ENCODE results near the gene OR2J1. TPM values are rescaled to one million over a fixed set of nuclear protein-coding genes. Genes with fewer than 3 reads are reported as not detected.

OR2J1 gene
- total RNA-seq, 1 donor from 2014 or later = not detected

GRCh38 chr6:29129326-29130012 lies 30.2 kb downstream of the OR2J1 start:
- Histone ChIP-seq H3K36me3 (ENCODE audit: control insufficient read depth, insufficient read depth, low read length) (no peaks in the 10 kb centered on the region), H3K4me3 (ENCODE audit: low read depth, low read length) (no peak overlapping the region), H3K27me3 (ENCODE audit: control insufficient read depth, insufficient read depth, low read length) (no peaks in the 10 kb centered on the region)
- no peak for DNase-seq (ENCODE audit: low read depth)
- TF ChIP-seq CTCF (IDR thresholded peaks at IDR 0.05; ENCODE audit: insufficient read depth, low read length, severe bottlenecking) = no peak
- no peak for FAIRE-seq

GRCh38 chr6:29130644-29131043 lies 31.4 kb downstream of the OR2J1 start:
- no peak for TF ChIP-seq CTCF (IDR thresholded peaks at IDR 0.05; ENCODE audit: insufficient read depth, low read length, severe bottlenecking)
- H3K27me3 ChIP-seq (ENCODE audit: control insufficient read depth, insufficient read depth, low read length) = no peaks in the 10 kb centered on the region
- no peak overlapping the region for H3K4me3 ChIP-seq (ENCODE audit: low read depth, low read length)
- FAIRE-seq (no peak), DNase-seq (ENCODE audit: low read depth) (no peak)
- no peaks in the 10 kb centered on the region for H3K36me3 ChIP-seq (ENCODE audit: control insufficient read depth, insufficient read depth, low read length)

- no peaks in the 10 kb centered on the region for H3K27me3 ChIP-seq (ENCODE audit: control insufficient read depth, insufficient read depth, low read length)
- H3K4me3 ChIP-seq (ENCODE audit: low read depth, low read length) = no peak overlapping the region
- H3K36me3 ChIP-seq (ENCODE audit: control insufficient read depth, insufficient read depth, low read length) = no peaks in the 10 kb centered on the region
- DNase-seq (ENCODE audit: low read depth) (peak; percentile 73), FAIRE-seq (no peak)
- TF ChIP-seq CTCF (IDR thresholded peaks at IDR 0.05; ENCODE audit: insufficient read depth, low read length, severe bottlenecking) = no peak
These were observed 32.4 kb downstream of the OR2J1 start for GRCh38 chr6:29131691-29132090.

GRCh38 chr6:29137724-29138123 lies 38.4 kb downstream of the OR2J1 start:
- DNase-seq (ENCODE audit: low read depth) = no peak
- no peak for FAIRE-seq
- no peak for TF ChIP-seq CTCF (IDR thresholded peaks at IDR 0.05; ENCODE audit: insufficient read depth, low read length, severe bottlenecking)
- Histone ChIP-seq H3K4me3 (ENCODE audit: low read depth, low read length) (no peak overlapping the region), H3K36me3 (ENCODE audit: control insufficient read depth, insufficient read depth, low read length) (no peaks in the 10 kb centered on the region), H3K27me3 (ENCODE audit: control insufficient read depth, insufficient read depth, low read length) (no peaks in the 10 kb centered on the region)

GRCh38 chr6:29141606-29142005 lies 42.3 kb downstream of the OR2J1 start:
- no peak for DNase-seq (ENCODE audit: low read depth)
- no peak for TF ChIP-seq CTCF (IDR thresholded peaks at IDR 0.05; ENCODE audit: insufficient read depth, low read length, severe bottlenecking)
- no peak for FAIRE-seq

GRCh38 chr6:29142309-29142708 lies 43.0 kb downstream of the OR2J1 start:
- no peak for TF ChIP-seq CTCF (IDR thresholded peaks at IDR 0.05; ENCODE audit: insufficient read depth, low read length, severe bottlenecking)
- DNase-seq (ENCODE audit: low read depth) (no peak), FAIRE-seq (no peak)
- Histone ChIP-seq H3K4me3 (ENCODE audit: low read depth, low read length) (no peak overlapping the region), H3K36me3 (ENCODE audit: control insufficient read depth, insufficient read depth, low read length) (no peaks in the 10 kb centered on the region), H3K27me3 (ENCODE audit: control insufficient read depth, insufficient read depth, low read length) (no peaks in the 10 kb centered on the region)

More at GRCh38 chr6:29141606-29142005, 42.3 kb downstream of the OR2J1 start:
- H3K4me3 ChIP-seq (ENCODE audit: low read depth, low read length) = no peak overlapping the region
- no peaks in the 10 kb centered on the region for H3K36me3 ChIP-seq (ENCODE audit: control insufficient read depth, insufficient read depth, low read length)
- no peaks in the 10 kb centered on the region for H3K27me3 ChIP-seq (ENCODE audit: control insufficient read depth, insufficient read depth, low read length)

Measured in bronchial epithelial cell (primary cell).